Activated CD4-positive, alpha-beta memory T cell treated with anti-CD3 and anti-CD28 coated beads for 36 hours (primary cell): ENCODE data around the gene RPL15. TPM values are rescaled to one million over a fixed set of nuclear protein-coding genes. Genes with fewer than 3 reads are reported as not detected.

ENCODE experiments used
- CTCF ChIA-PET: fragments of 350-600 bp; sonication (Branson Sonifier 250); formaldehyde crosslinking; loops from one replicate; lab custom pipeline; 2021; ENCODE audit warnings: antibody characterized with exemption, inconsistent platforms; lab: Charles Lee
- POLR2A ChIA-PET: fragments of 350-600 bp; sonication (Branson Sonifier 250); formaldehyde crosslinking; loops from one replicate; lab custom pipeline; 2021; ENCODE audit warnings: antibody characterized with exemption; lab: Charles Lee
- DNase-seq: peaks from one replicate; pipeline ENCODE4 v3.0.0-alpha.2; 2020
- H3K27ac Mint-ChIP-seq: one replicate; pipeline ENCODE4 v1.8.0; 2021; ENCODE audit warnings: mixed read lengths
- H3K27me3 Mint-ChIP-seq: one replicate; pipeline ENCODE4 v1.8.0; 2021; ENCODE audit warnings: mixed read lengths
- H3K36me3 Mint-ChIP-seq: one replicate; pipeline ENCODE4 v1.8.0; 2021; ENCODE audit warnings: mixed read lengths
- H3K4me1 Mint-ChIP-seq: one replicate; pipeline ENCODE4 v1.8.0; 2021; ENCODE audit warnings: low read depth, mixed read lengths
- H3K4me3 Mint-ChIP-seq: one replicate; pipeline ENCODE4 v1.8.0; 2021; ENCODE audit warnings: mild to moderate bottlenecking, mixed read lengths
- H3K9me3 Mint-ChIP-seq: one replicate; pipeline ENCODE4 v1.8.0; 2021; ENCODE audit warnings: mixed read lengths
- intact Hi-C: fragments of 100-400 bp; cut with micrococcal nuclease; formaldehyde crosslinking; loops from one replicate; pipeline ENCODE4 v1.15.1; 2023
- total RNA-seq, 2 experiments: library from RNA; stranded (reverse); gene quantifications; one replicate each; pipeline ENCODE4 v1.2.3, GENCODE V29; 2021

RPL15 gene
- total RNA-seq, 2 experiments from 2014 or later, result 2,597 to 2,603 TPM

DNA sequence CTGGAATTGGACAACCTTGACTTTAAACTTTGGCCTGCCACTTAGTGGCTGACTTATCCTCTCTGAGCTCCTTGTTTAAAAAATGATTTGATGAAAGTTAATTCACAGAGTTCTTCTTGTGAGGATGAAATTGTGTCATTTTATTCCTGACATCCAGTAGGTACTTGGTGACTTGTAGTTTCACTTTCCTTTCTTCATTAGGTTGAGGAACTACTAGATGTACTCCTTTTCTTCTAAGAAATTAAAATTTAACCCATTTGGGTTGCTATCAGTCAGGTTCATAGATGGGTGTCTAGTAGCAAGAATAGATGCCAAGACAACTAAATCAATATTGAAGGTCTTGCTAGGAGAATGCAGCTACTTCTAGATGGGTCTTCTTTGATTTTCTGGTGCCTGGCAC is 33.4 kb downstream of the RPL15 start:
- no peak for DNase-seq
- intact Hi-C loops, result loop anchor here (1.0 kb wide), 1 partner anchor 9 kb away; no protein-coding TSS in a partner anchor
- no peaks in the 10 kb centered on the region for H3K27me3 Mint-ChIP-seq
- peak overlapping the region; percentile 69 for H3K27ac Mint-ChIP-seq
- peak overlapping the region; percentile 64 for H3K4me3 Mint-ChIP-seq
- no peaks in the 10 kb centered on the region for H3K36me3 Mint-ChIP-seq
- ChIA-PET POLR2A (interaction anchor here (2.7 kb wide), 1 partner anchor 33 kb away, joined by 15 read pairs; the partner anchor contains the start of genes NKIRAS1 and RPL15), CTCF (no interaction called here)
- H3K4me1 Mint-ChIP-seq, result peaks cover 73% of the 10 kb centered on the region
- no peaks in the 10 kb centered on the region for H3K9me3 Mint-ChIP-seq

DNA sequence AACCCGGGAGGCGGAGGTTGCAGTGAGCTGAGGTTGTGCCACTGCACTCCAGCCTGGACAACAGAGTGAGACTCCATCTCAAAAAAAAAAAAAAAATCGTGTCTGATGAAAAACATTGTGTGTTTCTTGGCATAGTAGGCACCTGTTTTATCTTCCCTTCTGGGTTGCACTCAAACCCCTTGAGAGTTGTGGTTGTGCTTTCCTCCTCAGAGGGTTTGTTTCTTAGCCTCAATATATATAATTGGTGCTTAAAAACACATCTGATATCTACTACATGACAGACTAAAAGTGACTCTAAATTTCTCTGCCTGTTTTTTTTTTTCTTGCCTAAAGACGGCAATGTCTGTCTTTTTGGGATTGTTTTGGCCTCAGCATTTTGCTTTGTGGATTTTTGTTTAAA is 35.7 kb downstream of the RPL15 start:
- H3K27me3 Mint-ChIP-seq, result no peaks in the 10 kb centered on the region
- POLR2A ChIA-PET, result no interaction called here
- DNase-seq, result no peak
- intact Hi-C loops, result no loop called here
- peaks cover 74% of the 10 kb centered on the region for H3K4me1 Mint-ChIP-seq
- no peak overlapping the region for H3K4me3 Mint-ChIP-seq
- CTCF ChIA-PET, result no interaction called here
- H3K27ac Mint-ChIP-seq, result no peak overlapping the region
- no peaks in the 10 kb centered on the region for H3K9me3 Mint-ChIP-seq
- H3K36me3 Mint-ChIP-seq, result peaks cover 4% of the 10 kb centered on the region

DNA sequence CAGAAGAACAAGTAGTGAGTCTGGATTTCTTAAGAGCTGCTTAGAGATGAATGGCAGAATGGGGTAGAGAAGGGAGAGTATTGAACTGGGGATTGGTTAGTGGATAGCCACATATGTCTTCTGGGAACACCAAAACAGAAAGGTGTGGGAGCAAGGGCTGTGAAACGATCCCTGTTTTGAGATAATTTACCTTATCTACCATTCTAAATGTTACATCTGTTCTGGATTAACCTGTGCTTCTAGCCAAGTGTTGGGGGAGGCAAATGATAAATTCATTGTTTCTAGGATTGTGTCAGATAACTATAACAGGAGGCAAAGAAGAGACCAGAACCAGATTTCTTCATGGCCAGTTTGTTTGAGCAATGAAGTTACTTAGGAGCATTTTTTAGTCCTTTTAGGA is 36.6 kb downstream of the RPL15 start:
- intact Hi-C loops, result no loop called here
- CTCF ChIA-PET, result no interaction called here
- Mint-ChIP-seq H3K27me3 (no peaks in the 10 kb centered on the region), H3K9me3 (no peaks in the 10 kb centered on the region), H3K36me3 (peaks cover 4% of the 10 kb centered on the region), H3K4me3 (no peak overlapping the region), H3K4me1 (peaks cover 71% of the 10 kb centered on the region), H3K27ac (no peak overlapping the region)
- POLR2A ChIA-PET, result no interaction called here
- no peak for DNase-seq

- intact Hi-C loops, result no loop called here
- Mint-ChIP-seq H3K4me1 (peaks cover 71% of the 10 kb centered on the region), H3K9me3 (no peaks in the 10 kb centered on the region), H3K27ac (no peak overlapping the region), H3K36me3 (peaks cover 4% of the 10 kb centered on the region), H3K4me3 (no peak overlapping the region), H3K27me3 (no peaks in the 10 kb centered on the region)
- POLR2A ChIA-PET, result no interaction called here
- DNase-seq, result no peak
- CTCF ChIA-PET, result interaction anchor here (0.6 kb wide), 1 partner anchor 48 kb away, joined by 3 read pairs; no protein-coding TSS in a partner anchor
Measured at GRCh38 chr3:23954144-23954543, 37.2 kb downstream of the RPL15 start.

GRCh38 chr3:23956701-23957100 is 39.8 kb downstream of the RPL15 start:
- Mint-ChIP-seq H3K4me1 (peaks cover 52% of the 10 kb centered on the region), H3K27me3 (no peaks in the 10 kb centered on the region), H3K9me3 (no peaks in the 10 kb centered on the region), H3K27ac (no peak overlapping the region), H3K36me3 (peaks cover 9% of the 10 kb centered on the region), H3K4me3 (no peak overlapping the region)
- intact Hi-C loops, result no loop called here
- ChIA-PET CTCF (interaction anchor here (1.5 kb wide), 1 partner anchor 40 kb away, joined by 6 read pairs; the partner anchor contains the start of genes NKIRAS1 and RPL15), POLR2A (no interaction called here)
- DNase-seq, result no peak

DNA sequence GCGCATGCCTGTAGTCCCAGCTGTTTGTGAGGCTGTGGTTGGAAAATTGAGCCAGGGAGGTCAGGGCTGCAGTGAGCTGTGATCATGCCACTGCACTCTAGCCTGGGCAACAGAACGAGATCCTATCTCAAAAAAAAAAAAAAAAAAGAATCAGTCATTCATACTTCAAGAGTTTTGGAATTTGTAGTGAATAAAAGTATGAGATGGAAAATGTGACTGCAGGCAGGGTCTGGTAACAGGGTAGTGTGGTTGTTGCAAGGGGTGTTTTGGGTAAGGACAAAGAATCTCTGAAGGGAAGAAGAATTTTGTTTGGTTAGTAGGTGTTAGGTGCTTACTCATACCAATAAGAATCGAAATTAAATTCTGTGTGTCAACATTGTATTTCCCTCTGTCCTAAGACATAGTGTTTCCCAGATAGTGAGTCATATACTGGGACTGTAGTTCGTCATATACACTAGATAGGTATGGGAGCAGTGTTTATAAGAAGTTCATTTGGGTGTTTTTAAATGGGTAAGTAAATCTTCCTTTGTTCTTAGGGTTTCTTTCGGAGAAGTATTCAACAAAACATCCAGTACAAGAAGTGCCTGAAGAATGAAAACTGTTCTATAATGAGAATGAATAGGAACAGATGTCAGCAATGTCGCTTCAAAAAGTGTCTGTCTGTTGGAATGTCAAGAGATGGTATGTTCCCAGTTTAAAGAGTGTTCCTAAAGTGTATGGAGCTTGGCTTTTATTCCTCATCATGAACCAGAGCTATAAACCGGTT is 42.4 kb downstream of the RPL15 start:
- Mint-ChIP-seq H3K36me3 (peaks cover 23% of the 10 kb centered on the region), H3K27me3 (no peaks in the 10 kb centered on the region), H3K9me3 (no peaks in the 10 kb centered on the region), H3K27ac (peak overlapping the region; percentile 57), H3K4me3 (no peak overlapping the region), H3K4me1 (peaks cover 33% of the 10 kb centered on the region)
- intact Hi-C loops, result loop anchor here (1.0 to 2.0 kb wide), 4 partner anchors 9 to 195 kb away; no protein-coding TSS in a partner anchor
- ChIA-PET CTCF (interaction anchor here (1.1 kb wide), 1 partner anchor 38 kb away, joined by 3 read pairs; no protein-coding TSS in a partner anchor), POLR2A (no interaction called here)
- peak; percentile 43 for DNase-seq

DNA sequence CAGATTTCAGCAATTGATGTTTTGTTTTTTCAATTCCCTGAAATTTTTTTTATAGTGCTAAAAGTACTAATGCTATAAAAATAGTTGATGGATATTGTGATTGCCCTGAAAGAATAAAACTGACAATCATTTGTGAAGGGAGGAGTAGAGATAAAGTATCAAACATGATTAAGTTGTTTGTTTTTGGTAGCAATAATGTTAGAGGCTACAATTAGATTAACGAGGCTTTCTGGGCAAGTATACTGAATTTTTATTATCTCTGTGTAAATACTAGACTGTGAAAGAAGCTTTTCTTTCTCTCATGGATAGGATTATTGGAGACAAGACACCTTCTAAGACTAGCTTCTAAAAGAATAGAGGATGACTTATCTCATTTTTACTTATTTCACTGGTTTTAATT is 43.7 kb downstream of the RPL15 start:
- Mint-ChIP-seq H3K4me3 (no peak overlapping the region), H3K36me3 (peaks cover 29% of the 10 kb centered on the region), H3K27me3 (no peaks in the 10 kb centered on the region), H3K4me1 (peaks cover 29% of the 10 kb centered on the region), H3K27ac (no peak overlapping the region), H3K9me3 (no peaks in the 10 kb centered on the region)
- CTCF ChIA-PET, result no interaction called here
- POLR2A ChIA-PET, result interaction anchor here (1.4 kb wide), 1 partner anchor 44 kb away, joined by 3 read pairs; the partner anchor contains the start of genes NKIRAS1 and RPL15
- intact Hi-C loops, result no loop called here
- DNase-seq, result no peak

GRCh38 chr3:23961066-23961465 is 44.1 kb downstream of the RPL15 start:
- H3K27ac Mint-ChIP-seq, result no peak overlapping the region
- H3K36me3 Mint-ChIP-seq, result peaks cover 27% of the 10 kb centered on the region
- no peaks in the 10 kb centered on the region for H3K27me3 Mint-ChIP-seq
- no peak for DNase-seq
- H3K4me3 Mint-ChIP-seq, result no peak overlapping the region
- CTCF ChIA-PET, result no interaction called here
- POLR2A ChIA-PET, result interaction anchor here (1.4 kb wide), 1 partner anchor 44 kb away, joined by 3 read pairs; the partner anchor contains the start of genes NKIRAS1 and RPL15
- peaks cover 26% of the 10 kb centered on the region for H3K4me1 Mint-ChIP-seq
- H3K9me3 Mint-ChIP-seq, result no peaks in the 10 kb centered on the region
- intact Hi-C loops, result no loop called here

DNA sequence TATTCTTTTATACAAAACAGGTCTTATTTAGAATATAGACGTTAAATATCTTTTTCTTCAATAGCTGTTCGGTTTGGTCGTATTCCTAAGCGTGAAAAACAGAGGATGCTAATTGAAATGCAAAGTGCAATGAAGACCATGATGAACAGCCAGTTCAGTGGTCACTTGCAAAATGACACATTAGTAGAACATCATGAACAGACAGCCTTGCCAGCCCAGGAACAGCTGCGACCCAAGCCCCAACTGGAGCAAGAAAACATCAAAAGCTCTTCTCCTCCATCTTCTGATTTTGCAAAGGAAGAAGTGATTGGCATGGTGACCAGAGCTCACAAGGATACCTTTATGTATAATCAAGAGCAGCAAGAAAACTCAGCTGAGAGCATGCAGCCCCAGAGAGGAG is 45.0 kb downstream of the RPL15 start:
- Mint-ChIP-seq H3K9me3 (no peaks in the 10 kb centered on the region), H3K27me3 (no peaks in the 10 kb centered on the region), H3K4me1 (peaks cover 21% of the 10 kb centered on the region), H3K4me3 (no peak overlapping the region), H3K27ac (no peak overlapping the region), H3K36me3 (peaks cover 28% of the 10 kb centered on the region)
- CTCF ChIA-PET, result interaction anchor here (1.6 kb wide), 1 partner anchor 12 kb away, joined by 4 read pairs; no protein-coding TSS in a partner anchor
- POLR2A ChIA-PET, result interaction anchor here (1.4 kb wide), 1 partner anchor 45 kb away, joined by 3 read pairs; the partner anchor contains the start of genes NKIRAS1 and RPL15
- DNase-seq, result no peak
- intact Hi-C loops, result no loop called here

DNA sequence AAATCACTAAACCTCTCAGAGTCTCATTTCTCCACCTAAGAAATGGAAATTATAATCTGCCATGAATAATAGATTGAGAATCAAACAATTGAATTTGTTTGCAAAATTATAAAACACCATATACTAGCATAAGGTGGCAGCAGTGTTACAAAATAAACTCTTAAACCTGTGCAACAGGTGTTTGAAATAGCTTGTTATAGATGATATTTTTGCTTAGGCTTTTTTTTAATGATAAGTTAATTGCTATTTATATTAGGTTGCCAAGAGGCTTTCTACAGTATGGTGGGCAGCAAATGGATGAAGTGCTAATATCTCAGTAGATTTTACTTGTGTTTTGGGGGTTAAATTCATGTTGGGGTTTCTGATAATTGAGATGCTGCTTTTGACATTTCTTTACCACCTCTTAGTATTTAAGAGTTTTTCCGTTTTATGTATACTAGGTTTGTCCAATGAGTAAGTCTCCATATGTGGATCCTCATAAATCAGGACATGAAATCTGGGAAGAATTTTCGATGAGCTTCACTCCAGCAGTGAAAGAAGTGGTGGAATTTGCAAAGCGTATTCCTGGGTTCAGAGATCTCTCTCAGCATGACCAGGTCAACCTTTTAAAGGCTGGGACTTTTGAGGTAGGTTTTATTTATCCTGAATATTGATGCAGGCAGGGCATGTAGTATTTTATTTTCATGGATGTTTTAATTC is 47.8 kb downstream of the RPL15 start:
- no peak overlapping the region for H3K27ac Mint-ChIP-seq
- H3K4me3 Mint-ChIP-seq, result no peak overlapping the region
- no peak for DNase-seq
- H3K9me3 Mint-ChIP-seq, result no peaks in the 10 kb centered on the region
- H3K4me1 Mint-ChIP-seq, result peaks cover 11% of the 10 kb centered on the region
- CTCF ChIA-PET, result no interaction called here
- intact Hi-C loops, result no loop called here
- no peaks in the 10 kb centered on the region for H3K27me3 Mint-ChIP-seq
- H3K36me3 Mint-ChIP-seq, result peaks cover 32% of the 10 kb centered on the region
- POLR2A ChIA-PET, result no interaction called here

DNA sequence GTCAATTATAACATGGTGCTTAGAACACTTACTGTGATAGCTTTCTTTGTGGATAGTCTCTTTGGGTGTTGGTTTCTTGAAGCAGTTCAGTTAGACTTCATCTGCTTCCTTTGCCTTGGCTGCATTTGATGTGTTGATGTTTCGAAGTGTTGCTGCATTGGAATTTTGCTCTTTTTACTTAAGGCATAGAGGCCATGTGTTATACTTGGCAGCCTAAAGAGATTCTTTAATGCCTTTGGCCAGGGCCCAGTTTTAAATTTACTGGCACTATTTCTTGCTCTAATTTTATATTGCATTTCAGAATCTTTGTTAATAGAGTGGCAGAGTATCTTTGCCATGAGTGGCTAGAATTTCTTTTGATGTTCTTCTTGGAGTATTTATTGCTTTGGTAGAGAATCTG is 49.4 kb downstream of the RPL15 start:
- Mint-ChIP-seq H3K4me1 (peaks cover 9% of the 10 kb centered on the region), H3K9me3 (no peaks in the 10 kb centered on the region), H3K27ac (no peak overlapping the region), H3K27me3 (no peaks in the 10 kb centered on the region), H3K4me3 (no peak overlapping the region), H3K36me3 (peaks cover 29% of the 10 kb centered on the region)
- ChIA-PET POLR2A (no interaction called here), CTCF (interaction anchor here (0.7 kb wide), 1 partner anchor 504 kb away, joined by 3 read pairs; no protein-coding TSS in a partner anchor)
- DNase-seq, result no peak
- intact Hi-C loops, result no loop called here
